ENCODE data around the gene CCDC136.

The CCDC136 gene

DNA sequence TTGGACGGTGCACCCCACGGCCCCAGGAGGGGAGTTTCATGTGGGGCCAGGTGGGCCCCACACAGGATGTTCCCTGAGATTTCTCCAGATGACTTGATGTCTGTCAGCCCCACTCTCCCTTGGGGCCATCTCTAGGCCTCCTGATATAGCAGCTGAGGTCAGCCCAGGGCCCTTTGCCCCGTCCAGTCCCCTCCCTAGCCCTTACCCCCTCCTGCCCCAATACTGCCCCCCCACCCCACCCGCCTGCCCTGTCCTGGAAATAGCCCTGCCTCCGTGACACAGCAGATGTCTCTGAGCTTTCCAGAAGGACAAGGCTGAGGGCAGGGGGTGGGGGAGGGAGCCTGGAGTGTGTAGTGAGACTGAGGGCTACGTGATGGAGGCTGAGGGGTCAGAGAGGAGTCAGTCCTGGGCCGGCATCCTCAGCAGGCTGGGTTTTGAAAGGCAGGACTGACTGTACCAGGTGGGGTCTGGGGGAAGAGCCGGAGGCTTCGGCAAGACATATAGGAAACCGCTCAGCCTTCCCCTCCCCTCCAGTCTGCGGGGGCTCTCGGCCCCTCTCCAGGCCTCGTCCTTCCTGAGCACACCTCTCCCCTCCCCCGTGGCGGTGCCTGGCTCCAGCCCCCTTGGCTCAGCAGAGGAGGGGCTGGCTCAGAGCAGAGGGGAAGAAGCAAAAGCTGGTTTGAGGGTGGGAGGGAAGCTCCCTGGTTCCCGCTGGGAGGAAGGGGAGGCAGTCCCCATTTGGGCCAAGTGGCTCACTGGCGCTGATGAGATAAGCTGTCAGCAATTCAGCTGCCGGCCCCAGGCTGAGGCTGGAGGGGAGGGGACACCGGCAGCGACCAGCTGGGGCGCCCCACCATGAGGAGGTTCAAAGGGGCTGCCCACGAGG, 40.5 kb downstream of the CCDC136 start:
- H3K4me3 ChIP-seq (ENCODE audit: low read depth, low read length), result peak overlapping the region; percentile 96
- TF ChIP-seq, protein P1, sequence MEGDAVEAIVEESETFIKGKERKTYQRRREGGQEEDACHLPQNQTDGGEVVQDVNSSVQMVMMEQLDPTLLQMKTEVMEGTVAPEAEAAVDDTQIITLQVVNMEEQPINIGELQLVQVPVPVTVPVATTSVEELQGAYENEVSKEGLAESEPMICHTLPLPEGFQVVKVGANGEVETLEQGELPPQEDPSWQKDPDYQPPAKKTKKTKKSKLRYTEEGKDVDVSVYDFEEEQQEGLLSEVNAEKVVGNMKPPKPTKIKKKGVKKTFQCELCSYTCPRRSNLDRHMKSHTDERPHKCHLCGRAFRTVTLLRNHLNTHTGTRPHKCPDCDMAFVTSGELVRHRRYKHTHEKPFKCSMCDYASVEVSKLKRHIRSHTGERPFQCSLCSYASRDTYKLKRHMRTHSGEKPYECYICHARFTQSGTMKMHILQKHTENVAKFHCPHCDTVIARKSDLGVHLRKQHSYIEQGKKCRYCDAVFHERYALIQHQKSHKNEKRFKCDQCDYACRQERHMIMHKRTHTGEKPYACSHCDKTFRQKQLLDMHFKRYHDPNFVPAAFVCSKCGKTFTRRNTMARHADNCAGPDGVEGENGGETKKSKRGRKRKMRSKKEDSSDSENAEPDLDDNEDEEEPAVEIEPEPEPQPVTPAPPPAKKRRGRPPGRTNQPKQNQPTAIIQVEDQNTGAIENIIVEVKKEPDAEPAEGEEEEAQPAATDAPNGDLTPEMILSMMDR (IDR thresholded peaks at IDR 0.05; ENCODE audit: low read depth, low read length), result no peak

DNA sequence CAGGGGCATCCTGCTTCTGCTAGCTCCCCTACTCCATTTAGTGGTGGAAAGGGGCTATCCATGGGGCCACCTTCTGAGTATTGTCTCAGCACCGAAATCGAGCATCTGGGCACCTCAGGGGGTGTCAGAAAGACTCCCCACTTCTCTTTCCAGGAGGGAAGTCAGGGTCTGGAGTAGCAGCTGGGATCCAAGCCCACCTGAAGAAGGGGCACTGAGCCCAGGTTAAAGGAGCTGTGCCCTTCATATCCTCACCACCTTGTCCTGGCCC, 41.0 kb downstream of the CCDC136 start:
- peak overlapping the region; percentile 96 for H3K4me3 ChIP-seq (ENCODE audit: low read depth, low read length)

DNA sequence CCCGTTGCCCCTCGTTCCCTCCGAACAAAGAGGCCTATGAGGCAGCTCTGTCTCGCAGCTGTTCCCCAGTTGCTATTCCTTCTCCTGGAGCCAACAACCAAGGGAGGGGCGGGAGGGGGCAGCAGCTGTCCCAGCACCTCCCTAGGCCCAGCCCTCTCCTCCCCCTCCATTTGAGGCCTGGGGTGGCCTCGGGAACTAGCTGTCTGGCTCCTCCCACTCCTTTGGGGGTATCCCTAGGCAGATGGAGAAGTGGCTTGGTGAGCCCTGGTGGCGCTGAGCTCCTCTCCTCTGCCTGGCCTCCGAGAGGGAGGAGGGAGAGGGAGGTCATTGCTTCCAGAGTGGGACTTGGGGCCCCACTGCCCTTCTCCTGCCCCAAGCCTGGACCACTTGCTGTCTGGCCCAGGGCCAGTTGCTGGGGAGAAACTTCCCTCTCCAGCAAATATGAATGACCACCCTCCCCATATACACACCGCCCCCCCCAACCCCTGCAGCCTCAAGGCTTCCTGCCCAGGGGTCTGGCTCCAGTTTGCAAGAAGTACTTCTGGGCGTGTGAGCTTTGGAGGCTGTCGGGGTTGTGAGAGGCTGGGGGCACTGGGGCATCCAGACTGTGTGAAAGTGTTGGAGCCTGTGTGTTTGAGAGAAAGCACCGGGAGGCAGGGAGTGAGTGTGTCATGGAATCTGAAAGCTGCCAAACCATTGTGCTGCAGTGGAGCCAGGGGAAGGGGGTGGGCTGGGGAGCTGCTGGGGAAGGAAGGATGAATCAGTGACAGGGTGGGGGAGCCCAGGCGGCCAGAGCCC, 41.6 kb downstream of the CCDC136 start:
- peak overlapping the region; percentile 96 for H3K4me3 ChIP-seq (ENCODE audit: low read depth, low read length)

More for the DNA sequence above, 41.0 kb downstream of the CCDC136 start:
- TF ChIP-seq, protein P1 (IDR thresholded peaks at IDR 0.05; ENCODE audit: low read depth, low read length), result no peak

DNA sequence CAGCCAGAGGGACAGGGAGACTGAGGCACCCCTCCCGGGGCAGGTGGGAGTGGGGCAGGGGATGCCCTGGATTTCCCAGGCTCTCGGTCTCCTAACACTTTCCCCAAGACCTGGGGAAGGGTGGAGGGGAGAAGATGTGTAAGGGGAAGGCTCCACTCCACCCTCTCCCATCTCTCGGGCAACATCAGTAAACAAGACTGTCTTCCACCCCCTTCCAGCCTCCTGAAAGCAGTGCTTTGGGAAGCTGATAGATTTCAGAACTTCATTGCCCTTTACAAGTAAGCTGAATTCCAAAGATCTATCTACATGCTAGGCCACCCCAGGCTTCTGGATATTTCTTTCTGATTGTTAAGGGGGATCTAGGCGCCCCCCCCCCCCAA, 42.2 kb downstream of the CCDC136 start:
- TF ChIP-seq, protein P1 (IDR thresholded peaks at IDR 0.05; ENCODE audit: low read depth, low read length), result no peak
- H3K4me3 ChIP-seq (ENCODE audit: low read depth, low read length), result peak overlapping the region; percentile 96

More for the DNA sequence above, 41.6 kb downstream of the CCDC136 start:
- TF ChIP-seq, protein P1 (IDR thresholded peaks at IDR 0.05; ENCODE audit: low read depth, low read length), result no peak

DNA sequence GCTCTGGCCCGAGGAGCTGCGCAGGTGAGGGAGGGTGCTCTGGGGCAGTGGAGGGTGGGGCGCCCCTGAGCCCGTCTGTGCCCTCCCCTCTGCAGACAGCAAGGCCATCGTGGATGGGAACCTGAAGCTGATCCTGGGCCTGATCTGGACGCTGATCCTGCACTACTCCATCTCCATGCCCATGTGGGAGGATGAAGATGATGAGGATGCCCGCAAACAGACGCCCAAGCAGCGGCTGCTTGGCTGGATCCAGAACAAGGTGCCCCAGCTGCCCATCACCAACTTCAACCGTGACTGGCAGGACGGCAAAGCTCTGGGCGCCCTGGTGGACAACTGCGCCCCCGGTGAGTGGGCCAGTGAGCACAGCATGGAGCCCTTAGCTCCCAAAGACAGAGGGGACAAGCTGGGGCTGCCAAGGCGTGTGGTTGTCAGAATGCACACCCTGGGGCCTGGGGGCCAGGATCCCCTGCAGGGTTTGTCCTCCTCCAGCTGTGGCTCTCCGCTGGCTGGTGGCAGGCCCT, 43.5 kb downstream of the CCDC136 start:
- TF ChIP-seq, protein P1 (IDR thresholded peaks at IDR 0.05; ENCODE audit: low read depth, low read length), result no peak
- no peak overlapping the region for H3K4me3 ChIP-seq (ENCODE audit: low read depth, low read length)

DNA sequence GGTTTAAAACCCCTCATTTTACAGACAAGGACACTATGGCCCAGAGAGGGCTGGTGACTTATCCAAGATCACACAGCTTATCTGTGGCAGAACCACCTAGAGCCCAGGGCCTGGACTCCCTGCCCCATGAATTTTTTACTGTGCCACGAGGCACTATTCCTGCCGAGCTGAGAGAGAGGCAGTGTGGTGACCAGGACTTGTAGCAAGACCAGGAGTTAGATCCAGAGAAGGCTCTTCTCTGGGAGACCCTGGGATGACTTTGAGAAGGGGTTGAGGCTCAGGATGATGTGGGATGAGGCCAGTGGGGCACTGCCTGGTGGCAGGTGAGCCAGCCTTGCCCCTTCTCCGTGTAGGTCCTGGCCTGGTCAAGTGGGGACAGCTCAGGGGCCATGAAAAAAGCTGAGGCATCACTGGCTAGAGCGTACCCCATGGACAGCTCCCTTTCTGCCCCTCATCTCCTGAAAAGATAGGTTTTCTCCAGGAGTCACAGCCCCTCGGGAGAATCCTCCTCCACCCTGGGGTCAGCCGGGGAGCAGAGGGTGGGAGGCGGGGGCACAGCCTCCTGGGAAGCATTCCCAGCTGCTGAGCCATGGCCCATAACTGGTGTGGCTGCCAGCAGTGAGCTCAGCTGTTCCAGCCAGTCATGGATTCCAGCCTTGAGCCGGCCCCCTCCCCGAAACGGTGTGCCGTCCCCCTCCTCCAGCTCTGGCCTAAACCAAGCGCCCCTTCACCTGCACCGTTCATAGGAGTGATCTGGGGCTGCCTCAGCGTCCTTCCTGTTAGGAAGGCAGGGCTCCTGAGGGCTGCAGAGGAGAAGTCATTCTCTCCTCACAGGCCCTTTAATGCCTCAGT, 44.2 kb downstream of the CCDC136 start:
- no peak overlapping the region for H3K4me3 ChIP-seq (ENCODE audit: low read depth, low read length)
- TF ChIP-seq, protein P1 (IDR thresholded peaks at IDR 0.05; ENCODE audit: low read depth, low read length), result no peak
